Measurements from ENCODE around the gene CROCC2.
A peak's percentile ranks its signal among the peaks of the same experiment; 100 is the strongest.

Gene CROCC2

DNA sequence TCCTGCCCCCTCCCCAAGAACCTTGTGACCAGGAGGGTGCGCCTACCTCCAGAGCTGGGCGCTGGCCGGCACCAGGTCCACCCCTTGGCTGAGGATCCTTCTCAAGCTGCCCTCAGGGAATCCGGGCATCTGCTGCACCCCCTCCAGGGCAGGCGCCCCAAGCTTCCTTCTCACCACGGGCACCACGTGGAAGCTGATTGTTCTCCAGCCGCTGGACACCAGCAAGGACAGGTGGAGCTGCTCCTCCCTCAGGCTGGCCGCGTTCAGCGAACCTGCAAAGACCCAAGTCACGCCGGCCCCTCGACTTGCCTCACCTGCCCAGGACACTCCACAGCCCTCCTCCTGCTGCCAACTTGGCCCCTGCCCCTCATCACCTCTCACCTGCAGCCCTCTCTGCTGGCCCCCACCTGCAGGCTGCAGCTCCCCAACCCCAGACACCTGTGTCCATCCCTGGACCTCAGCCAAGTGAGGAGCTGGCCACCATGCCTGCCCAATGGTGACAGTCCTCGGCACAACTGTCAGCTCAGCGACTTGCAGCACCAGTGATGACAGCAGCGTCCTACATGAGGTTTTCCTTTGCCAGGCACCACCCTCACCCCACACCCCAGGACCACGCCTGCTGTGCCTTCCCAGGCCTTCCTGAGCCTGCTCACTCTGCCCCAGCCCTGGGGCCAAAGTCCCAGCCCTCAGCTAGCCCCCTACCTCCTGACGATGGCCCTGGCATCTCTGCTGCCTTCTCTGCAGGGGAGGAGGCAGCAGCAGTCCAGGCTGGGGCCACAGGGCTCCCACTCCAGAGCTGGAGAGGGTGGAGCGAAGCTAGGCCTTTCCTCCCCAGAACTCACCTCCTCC lies 14.4 kb upstream of the CROCC2 start:
- no peak for DNase-seq (ENCODE audit: low read depth)

- DNase-seq (ENCODE audit: low read depth), result no peak
Observed at GRCh38 chr2:240892356-240892755, 13.8 kb upstream of the CROCC2 start.

- no peak for DNase-seq (ENCODE audit: low read depth)
Observed at GRCh38 chr2:240892925-240893324, 13.2 kb upstream of the CROCC2 start.

DNA sequence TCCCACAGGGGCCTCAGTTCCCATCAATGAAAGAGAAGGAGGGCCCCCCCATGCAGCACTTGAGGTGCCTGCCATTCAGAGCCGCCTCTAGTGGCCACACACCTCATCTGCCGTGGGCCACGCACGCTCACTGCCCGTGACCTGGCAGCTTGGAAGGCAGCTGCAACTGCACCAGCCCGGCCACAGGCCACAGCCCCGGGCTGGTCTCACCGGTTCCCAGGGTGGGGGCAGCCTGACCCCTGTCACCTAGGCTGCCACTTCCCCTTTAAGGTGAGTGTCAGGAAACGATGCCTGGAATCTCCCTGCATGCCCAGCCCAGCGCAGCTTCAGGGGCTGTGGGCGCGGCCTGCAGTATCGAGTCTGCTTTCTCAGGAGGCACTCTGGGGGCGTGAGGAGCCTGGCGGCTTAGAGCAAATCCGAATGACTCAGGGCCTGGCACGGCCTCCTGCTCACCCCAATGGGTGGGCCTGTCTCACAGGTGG lies 12.7 kb upstream of the CROCC2 start:
- peak; percentile 11 for DNase-seq (ENCODE audit: low read depth)

DNA sequence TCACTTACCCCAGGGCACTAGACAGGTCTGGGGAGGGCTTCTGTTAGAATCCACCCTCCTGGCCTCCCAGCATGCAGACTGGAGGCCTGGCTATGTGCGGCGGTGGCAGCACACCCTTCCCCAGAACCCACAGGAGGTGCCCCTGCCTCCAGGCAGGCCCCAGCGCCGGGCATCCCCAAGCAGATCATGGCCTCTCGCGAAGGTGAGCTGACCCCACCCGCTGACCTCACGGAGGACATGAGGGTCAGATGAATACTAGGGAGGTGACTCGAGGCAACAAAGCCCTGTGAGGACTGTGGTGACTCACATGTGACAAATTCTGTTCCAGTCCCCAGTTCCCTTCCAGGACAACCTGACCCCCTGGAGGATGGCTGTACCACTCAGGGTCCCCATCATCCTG lies 12.1 kb upstream of the CROCC2 start:
- DNase-seq (ENCODE audit: low read depth), result no peak

GRCh38 chr2:240894836-240895558 lies 11.1 kb upstream of the CROCC2 start:
- DNase-seq (ENCODE audit: low read depth), result no peak

- DNase-seq (ENCODE audit: low read depth), result no peak
Observed at GRCh38 chr2:240895656-240896388, 10.3 kb upstream of the CROCC2 start, which contains the start of gene MAB21L4. TSS of gene MAB21L4 (minus strand) at chr2:240896156. CDS start at chr2:240895997, 159 bp downstream.

GRCh38 chr2:240896394-240896793 lies 9.7 kb upstream of the CROCC2 start:
- DNase-seq (ENCODE audit: low read depth), result no peak

DNA sequence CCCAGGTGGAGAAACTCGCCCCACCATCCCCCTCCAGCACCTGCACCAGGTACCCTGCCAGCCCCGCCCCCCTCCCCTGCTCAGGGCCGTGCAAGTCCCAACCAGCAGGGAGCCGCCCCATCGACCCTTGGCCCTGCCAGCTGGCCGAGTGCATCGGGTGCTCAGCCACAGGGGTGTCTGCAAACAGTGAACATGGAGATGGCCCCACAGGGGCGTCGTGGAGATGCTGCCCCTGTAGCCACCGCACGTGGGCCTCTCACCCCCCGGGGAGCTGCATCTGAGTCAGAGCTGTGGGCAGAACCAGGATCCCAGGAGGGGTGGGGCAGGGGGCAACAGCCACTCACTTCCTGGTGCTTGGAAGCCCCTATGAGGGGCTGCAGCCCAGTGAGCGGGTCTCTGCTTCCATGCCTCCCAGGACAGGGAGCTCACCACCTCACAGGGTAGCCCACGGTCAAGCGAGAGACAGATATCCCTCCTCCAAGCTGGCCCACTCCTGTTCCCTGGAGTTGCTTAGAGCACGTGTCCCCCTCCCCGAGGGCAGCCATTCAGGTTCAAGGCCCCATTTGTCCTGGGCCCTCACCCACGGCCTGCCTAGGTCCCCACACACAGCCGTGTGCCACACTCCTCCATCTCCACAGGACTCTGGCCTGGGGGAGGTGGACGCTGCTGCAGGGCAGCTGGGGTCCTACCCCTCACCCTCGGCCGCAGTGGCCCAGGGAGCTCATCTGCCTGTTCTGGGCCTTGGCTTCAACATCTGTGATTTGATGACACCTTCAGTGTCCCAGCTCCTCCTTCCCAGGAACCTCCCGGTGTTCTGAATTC lies 9.1 kb upstream of the CROCC2 start:
- no peak for DNase-seq (ENCODE audit: low read depth)

DNA sequence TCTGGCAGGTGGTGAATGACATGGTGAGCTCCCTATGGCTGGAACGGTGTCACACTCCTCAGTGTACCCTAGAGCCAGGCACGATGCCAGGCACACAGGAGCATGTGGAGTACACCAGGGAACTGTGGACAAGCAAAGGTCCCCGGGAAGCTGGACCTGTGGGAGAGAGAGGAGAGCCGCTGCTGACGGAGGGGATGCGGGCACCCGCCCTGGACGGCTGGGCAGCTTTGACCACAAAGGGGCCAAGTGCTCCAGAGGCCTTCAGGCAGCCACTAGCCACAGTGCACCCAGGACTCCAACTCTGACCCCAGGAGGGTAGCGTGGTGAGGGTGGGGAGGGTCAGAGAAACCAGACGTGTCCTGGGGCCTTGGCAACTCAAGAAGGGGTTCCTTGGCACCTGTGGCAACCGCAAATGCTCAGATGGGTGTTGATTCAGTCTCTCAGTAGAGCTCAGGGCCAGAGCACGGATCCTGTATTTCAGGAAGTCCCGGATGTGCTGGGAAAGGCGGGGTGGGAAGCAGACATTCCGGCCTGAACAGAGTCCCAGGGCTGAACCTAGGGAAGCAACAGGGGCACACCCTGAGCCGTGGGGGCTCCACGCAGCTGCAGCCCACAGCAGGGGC lies 7.9 kb upstream of the CROCC2 start:
- DNase-seq (ENCODE audit: low read depth), result no peak

DNA sequence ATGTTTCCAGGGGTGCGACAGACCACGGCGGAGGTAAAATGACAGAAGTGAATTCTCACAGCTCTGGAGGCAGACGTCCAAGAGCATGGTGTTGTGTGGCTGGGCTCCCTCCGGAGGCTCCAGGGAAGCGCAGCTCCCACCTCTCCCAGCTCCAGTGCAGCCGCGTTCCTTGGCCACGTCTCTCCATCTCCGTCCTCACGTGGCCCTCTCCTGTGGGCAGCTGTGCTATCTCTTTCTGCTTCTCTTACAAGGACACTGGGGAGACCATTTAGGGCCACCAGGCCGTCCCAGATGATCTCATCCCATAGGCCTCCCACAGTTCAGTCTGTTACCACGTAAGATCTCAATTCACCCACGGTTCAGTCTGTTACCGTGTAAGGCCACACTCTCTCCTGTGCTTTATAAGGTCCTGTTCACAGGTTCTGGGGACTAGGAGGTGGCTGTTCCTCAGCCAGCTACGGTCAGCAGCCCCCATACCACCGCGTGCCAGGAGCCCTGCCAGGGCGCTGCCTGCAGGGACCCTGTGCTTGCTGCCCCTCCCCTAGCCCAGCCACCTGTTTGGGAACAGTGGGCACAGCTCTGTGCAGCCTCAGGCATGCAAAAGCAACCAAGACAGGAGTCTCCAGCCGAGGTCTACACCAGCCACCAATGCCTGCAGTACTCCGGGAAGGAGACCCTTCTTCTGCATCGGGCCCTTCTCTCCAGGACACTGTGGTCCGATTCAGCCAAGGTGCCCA lies 7.2 kb upstream of the CROCC2 start:
- DNase-seq (ENCODE audit: low read depth), result no peak

DNA sequence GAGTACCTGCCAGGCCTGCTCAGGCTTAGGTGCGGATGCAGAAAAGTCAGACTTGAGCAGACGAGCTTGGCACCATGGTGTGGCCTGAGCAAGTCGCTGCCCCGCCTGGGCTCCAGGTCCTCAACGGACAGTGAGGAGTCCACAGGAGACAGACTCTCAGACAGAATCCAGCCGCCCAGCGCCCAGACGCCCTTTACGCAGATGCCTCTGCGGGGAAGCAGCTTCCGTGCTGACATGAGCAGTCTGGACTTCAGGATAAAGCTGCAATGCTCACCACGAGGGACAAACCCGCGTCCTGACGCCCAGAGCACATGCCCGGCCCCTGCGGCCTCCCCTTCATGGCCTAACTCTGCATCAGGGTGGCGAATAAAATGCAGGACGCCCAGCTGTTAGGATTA lies 6.7 kb upstream of the CROCC2 start:
- DNase-seq (ENCODE audit: low read depth), result no peak

GRCh38 chr2:240900141-240900860 lies 5.8 kb upstream of the CROCC2 start:
- DNase-seq (ENCODE audit: low read depth), result no peak

DNA sequence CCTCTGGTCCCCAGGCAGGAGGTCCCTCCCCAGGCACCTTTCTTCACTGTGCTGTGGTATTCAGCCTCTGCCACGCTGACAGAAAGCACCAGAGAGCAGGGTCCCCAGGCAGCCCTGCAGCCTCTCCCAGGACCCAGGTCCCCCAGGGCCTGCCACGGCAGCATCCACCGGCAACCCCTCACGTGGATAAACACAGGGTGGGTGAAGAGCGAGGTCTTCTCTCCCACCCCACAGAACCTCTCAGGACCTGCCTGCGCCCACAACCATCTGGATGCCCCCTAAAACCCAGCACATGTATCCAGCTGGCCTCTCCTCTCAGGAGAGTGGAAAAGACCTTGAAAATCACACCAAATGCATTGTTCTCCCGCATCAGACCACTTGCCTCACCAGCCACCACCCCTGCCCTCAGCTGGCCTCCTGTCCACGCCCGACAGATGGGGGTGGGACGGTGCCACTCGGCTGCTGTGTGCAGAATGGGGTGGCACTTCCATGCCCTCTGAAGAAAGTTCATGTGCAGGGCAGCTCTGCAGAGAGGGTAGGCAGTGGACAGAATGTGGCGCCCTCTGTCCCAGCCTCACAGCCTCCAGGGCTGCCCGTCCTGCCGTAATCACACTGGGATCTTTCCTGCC lies 4.0 kb upstream of the CROCC2 start:
- DNase-seq (ENCODE audit: low read depth), result no peak

GRCh38 chr2:240902615-240903041 lies 3.5 kb upstream of the CROCC2 start:
- DNase-seq (ENCODE audit: low read depth), result no peak

DNA sequence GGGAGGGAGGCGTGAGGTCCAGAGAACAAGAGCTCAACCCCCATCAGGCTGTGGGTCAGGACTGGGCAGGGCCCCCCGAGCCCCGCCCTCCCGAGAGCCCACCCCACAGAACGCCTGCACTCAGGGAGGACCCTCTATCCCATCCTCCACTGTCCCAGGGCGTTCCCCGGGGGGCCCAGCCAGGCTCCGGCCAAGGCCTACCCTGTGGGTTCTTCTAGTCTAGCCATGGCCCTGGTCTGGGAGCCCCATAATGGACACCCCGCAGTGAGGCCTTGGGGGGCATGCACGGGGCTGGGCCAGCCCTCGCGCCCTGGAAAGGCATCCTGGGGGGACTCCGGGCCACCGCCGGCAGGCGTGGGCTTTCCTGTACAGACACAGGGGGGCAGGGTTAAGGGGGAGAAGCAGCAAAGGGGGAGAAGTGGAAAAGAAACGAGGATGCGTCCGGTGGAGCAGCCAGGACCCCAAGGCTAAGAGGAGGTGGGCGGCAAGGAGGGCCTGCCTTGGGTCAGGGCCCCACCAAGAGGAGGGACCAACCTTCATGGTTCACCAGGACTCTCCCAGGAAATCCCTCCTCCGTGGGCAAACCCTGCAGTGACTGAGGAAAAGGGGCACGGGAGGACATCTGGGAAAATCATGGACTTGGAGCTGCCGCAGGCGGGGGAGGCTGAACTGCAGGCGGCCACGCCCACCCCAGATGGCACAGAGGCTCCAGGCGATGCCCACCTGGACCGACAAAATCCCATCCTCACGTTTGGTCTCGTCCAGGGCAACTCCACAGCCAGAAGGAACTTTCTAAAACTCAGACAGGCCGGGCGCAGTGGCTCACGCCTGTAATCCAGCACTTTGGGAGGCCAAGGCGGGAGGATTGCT lies 2.7 kb upstream of the CROCC2 start:
- DNase-seq (ENCODE audit: low read depth), result no peak

GRCh38 chr2:240904216-240905175 lies 1.6 kb upstream of the CROCC2 start:
- DNase-seq (ENCODE audit: low read depth), result no peak
